Measurements from ENCODE around the gene TRMT2A.
A peak's percentile ranks its signal among the peaks of the same experiment; 100 is the strongest.

Gene TRMT2A

GRCh38 chr22:20089226-20089976 is 27.6 kb downstream of the TRMT2A start:
- ATAC-seq (replicated peaks) (no peak), DNase-seq (no peak)
- H3K4me3 Mint-ChIP-seq, result no peak overlapping the region
- no peak overlapping the region for H3K27ac Mint-ChIP-seq
- no peaks in the 10 kb centered on the region for H3K9me3 Mint-ChIP-seq
- H3K27me3 Mint-ChIP-seq, result no peaks in the 10 kb centered on the region
- H3K36me3 Mint-ChIP-seq, result peaks cover 52 to 73% of the 10 kb centered on the region in 2 donors
- peaks cover 5 to 10% of the 10 kb centered on the region in 2 donors for H3K4me1 Mint-ChIP-seq

DNA sequence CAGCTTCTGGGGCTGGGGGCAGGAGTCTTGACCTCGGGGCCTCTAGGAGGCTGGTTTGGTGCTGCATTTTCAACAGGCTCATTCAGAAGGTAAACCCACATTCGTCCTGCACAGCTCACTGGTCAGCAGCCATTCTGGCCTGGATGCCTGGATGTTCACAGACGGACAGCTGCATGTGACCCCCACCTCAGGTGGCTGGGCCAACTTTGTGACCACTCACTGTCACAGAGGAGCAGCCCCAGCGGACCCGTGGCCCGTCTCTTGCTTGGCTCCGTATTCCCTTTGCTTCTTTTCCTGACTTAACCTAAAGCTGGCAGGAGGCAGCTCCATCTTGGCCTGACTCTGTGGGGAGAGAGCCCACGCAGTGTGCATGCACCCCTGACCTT is 28.8 kb downstream of the TRMT2A start:
- H3K27ac Mint-ChIP-seq, result no peak overlapping the region
- no peaks in the 10 kb centered on the region for H3K27me3 Mint-ChIP-seq
- ATAC-seq (replicated peaks) (no peak), DNase-seq (no peak)
- H3K4me1 Mint-ChIP-seq, result peaks cover 17 to 19% of the 10 kb centered on the region in 2 donors
- no peaks in the 10 kb centered on the region for H3K9me3 Mint-ChIP-seq
- H3K4me3 Mint-ChIP-seq, result no peak overlapping the region
- peaks cover 48 to 65% of the 10 kb centered on the region in 2 donors for H3K36me3 Mint-ChIP-seq

GRCh38 chr22:20087319-20088262 is 29.4 kb downstream of the TRMT2A start:
- H3K4me1 Mint-ChIP-seq, result peaks cover 24% of the 10 kb centered on the region in 2 donors
- no peak for ATAC-seq (replicated peaks)

DNA sequence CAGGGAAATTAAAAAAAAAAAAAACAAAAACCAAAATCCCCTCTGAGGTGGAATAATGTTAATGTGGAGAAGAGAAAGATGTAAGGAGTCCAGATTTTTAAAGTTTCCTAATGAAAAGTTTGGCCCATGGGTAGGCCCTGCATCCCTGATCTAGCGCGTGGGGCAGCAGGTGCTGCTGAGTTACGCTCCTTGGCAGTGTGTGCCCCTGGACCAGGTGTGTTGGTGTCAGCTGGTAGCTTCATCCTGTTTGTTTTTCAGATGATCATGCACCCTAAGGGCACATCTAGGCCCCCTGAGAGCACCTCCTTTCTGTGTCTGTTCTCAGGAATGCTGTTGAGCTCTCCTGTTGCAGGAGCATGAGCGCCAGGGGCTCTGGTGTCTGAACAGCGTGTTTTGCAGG is 30.3 kb downstream of the TRMT2A start:
- DNase-seq (no peak), ATAC-seq (replicated peaks) (no peak)
- no peak overlapping the region for H3K4me3 Mint-ChIP-seq
- H3K9me3 Mint-ChIP-seq, result no peaks in the 10 kb centered on the region
- H3K4me1 Mint-ChIP-seq, result peaks cover 24 to 27% of the 10 kb centered on the region in 2 donors
- H3K36me3 Mint-ChIP-seq, result peaks cover 42 to 62% of the 10 kb centered on the region in 2 donors
- H3K27me3 Mint-ChIP-seq, result no peaks in the 10 kb centered on the region
- H3K27ac Mint-ChIP-seq, result no peak overlapping the region

More at GRCh38 chr22:20087319-20088262, 29.4 kb downstream of the TRMT2A start:
- Mint-ChIP-seq H3K4me3 (no peak overlapping the region), H3K27me3 (no peaks in the 10 kb centered on the region), H3K27ac (no peak overlapping the region), H3K9me3 (no peaks in the 10 kb centered on the region), H3K36me3 (peaks cover 48 to 70% of the 10 kb centered on the region in 2 donors)
- DNase-seq, result no peak

DNA sequence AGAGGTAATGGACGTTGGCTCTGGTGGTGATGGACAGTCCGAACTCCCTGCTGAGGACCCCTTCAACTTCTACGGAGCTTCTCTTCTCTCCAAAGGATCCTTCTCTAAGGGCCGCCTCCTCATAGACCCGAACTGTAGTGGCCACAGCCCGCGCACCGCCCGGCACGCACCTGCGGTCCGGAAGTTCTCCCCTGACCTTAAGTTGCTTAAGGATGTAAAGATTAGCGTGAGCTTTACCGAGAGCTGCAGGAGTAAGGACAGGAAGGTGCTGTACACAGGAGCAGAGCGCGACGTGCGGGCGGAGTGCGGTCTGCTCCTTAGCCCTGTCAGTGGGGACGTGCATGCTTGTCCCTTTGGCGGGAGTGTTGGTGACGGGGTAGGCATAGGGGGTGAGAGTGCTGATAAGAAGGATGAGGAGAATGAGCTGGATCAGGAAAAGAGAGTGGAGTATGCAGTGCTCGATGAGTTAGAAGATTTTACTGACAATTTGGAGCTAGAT is 30.9 kb downstream of the TRMT2A start:
- ATAC-seq (replicated peaks) (no peak), DNase-seq (no peak)
- Mint-ChIP-seq H3K27me3 (no peaks in the 10 kb centered on the region), H3K4me1 (peaks cover 30 to 33% of the 10 kb centered on the region in 2 donors), H3K9me3 (no peaks in the 10 kb centered on the region), H3K36me3 (peaks cover 38 to 60% of the 10 kb centered on the region in 2 donors), H3K4me3 (no peak overlapping the region), H3K27ac (no peak overlapping the region)

GRCh38 chr22:20085651-20086050 is 31.4 kb downstream of the TRMT2A start:
- Mint-ChIP-seq H3K27me3 (no peaks in the 10 kb centered on the region), H3K4me3 (no peak overlapping the region), H3K36me3 (peaks cover 34 to 55% of the 10 kb centered on the region in 2 donors), H3K27ac (no peak overlapping the region), H3K4me1 (peaks cover 33 to 38% of the 10 kb centered on the region in 2 donors), H3K9me3 (no peaks in the 10 kb centered on the region)
- DNase-seq, result no peak
- ATAC-seq (replicated peaks), result no peak

GRCh38 chr22:20084547-20085413 is 32.2 kb downstream of the TRMT2A start:
- ATAC-seq (replicated peaks), result no peak
- Mint-ChIP-seq H3K27ac (no peak overlapping the region), H3K4me1 (peaks cover 33 to 39% of the 10 kb centered on the region in 2 donors), H3K36me3 (peaks cover 25 to 46% of the 10 kb centered on the region in 2 donors), H3K27me3 (no peaks in the 10 kb centered on the region), H3K4me3 (no peak overlapping the region), H3K9me3 (no peaks in the 10 kb centered on the region)
- DNase-seq, result no peak

- H3K4me3 Mint-ChIP-seq, result no peak overlapping the region
- DNase-seq, result no peak
- no peak for ATAC-seq (replicated peaks)
- H3K4me1 Mint-ChIP-seq, result peaks cover 33 to 39% of the 10 kb centered on the region in 2 donors
- H3K27me3 Mint-ChIP-seq, result no peaks in the 10 kb centered on the region
- no peaks in the 10 kb centered on the region for H3K9me3 Mint-ChIP-seq
- H3K36me3 Mint-ChIP-seq, result peaks cover 24 to 40% of the 10 kb centered on the region in 2 donors
- no peak overlapping the region for H3K27ac Mint-ChIP-seq
Observed at GRCh38 chr22:20083891-20084546, 33.0 kb downstream of the TRMT2A start.

- peaks cover 33 to 39% of the 10 kb centered on the region in 2 donors for H3K4me1 Mint-ChIP-seq
- H3K9me3 Mint-ChIP-seq, result no peaks in the 10 kb centered on the region
- DNase-seq (no peak), ATAC-seq (replicated peaks) (no peak)
- no peak overlapping the region for H3K4me3 Mint-ChIP-seq
- no peaks in the 10 kb centered on the region for H3K27me3 Mint-ChIP-seq
- H3K36me3 Mint-ChIP-seq, result peaks cover 24 to 37% of the 10 kb centered on the region in 2 donors
- no peak overlapping the region for H3K27ac Mint-ChIP-seq
Observed at GRCh38 chr22:20083157-20083890, 33.7 kb downstream of the TRMT2A start.

DNA sequence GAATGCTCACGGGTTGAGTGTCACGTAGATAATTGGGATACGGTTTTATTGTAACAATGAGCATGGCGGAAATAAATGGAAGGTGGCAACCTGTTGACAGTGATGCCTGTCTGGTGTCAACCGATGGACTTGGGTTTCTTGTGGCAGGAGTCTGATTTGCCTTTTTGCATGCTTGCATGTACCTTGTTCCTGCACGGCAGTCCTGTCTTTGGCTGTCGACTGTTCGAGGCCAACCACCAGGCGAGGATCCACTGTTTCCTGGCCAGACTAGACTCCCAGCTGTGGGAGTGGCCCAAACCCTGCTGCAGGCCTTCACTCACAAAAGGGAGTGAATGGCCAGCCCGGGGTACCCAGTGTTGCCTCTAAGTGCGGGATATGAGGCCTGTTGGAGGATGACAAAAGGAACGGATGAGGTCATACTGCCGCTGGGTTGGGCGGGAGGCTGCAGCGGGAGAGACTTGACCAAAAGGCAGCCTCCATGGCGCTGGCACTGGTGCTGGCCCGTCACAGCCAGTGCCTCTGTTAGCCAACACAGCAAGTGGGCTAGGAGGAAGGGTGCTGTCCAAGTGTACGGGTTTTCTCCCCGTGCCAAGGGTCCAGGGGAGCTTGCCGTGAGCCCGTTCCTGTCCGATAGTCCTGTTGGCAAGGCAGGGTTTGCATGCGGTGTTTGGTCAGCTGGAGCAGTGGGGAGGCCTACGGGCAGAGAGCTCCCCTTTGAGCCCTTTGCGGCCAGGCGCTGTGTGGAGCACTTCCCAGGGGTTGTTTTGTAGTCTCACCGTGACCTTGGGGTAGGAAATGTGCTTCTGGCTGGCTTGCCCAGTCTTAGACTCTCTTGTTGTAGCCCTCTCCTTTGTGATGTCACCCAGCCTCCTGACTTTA is 36.0 kb downstream of the TRMT2A start:
- no peak for ATAC-seq (replicated peaks)
- DNase-seq, result no peak
- Mint-ChIP-seq H3K9me3 (no peaks in the 10 kb centered on the region), H3K27ac (peak overlapping the region; percentile 69), H3K27me3 (no peaks in the 10 kb centered on the region), H3K4me1 (peaks cover 25 to 39% of the 10 kb centered on the region in 2 donors), H3K4me3 (peak overlapping the region; percentile 85 to 86), H3K36me3 (peaks cover 6 to 17% of the 10 kb centered on the region in 2 donors)

DNA sequence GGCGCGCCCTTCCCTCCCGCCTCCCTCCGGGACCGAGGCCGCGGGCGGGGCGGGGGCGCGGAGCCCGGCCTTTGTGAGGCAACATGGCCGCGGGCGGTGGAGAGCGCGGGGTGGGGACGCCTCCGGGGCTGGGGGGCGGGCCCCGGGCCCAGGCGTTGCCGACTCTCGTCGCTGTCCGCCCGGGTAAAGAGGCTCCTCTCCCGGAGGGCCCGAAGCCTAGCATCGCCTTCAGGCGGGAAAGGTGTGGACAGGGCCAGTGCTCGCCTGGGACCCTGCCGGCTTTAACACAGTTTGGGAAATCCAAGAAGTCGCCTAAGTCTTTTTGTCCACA is 36.6 kb downstream of the TRMT2A start:
- Mint-ChIP-seq H3K27me3 (no peaks in the 10 kb centered on the region), H3K27ac (peak overlapping the region; percentile 69), H3K4me1 (peaks cover 25 to 39% of the 10 kb centered on the region in 2 donors), H3K4me3 (peak overlapping the region; percentile 85 to 86), H3K36me3 (peaks cover 3 to 11% of the 10 kb centered on the region in 2 donors), H3K9me3 (no peaks in the 10 kb centered on the region)
- peak; percentile 76 to 77 for ATAC-seq (replicated peaks)
- DNase-seq, result peak; percentile 44

GRCh38 chr22:20079745-20080444 is 37.1 kb downstream of the TRMT2A start, which contains the start of gene DGCR8:
Gene DGCR8 (plus strand): TSS chr22:20080241. CDS start chr22:20085964, 5,723 bp downstream.
- DNase-seq (peak; percentile 67), ATAC-seq (replicated peaks) (peak; percentile 90 to 93)
- Mint-ChIP-seq H3K27ac (peak within 1 kb of the TSS; percentile 69), H3K9me3 (no peaks in the 10 kb centered on the region), H3K4me1 (peaks cover 25 to 38% of the 10 kb centered on the region in 2 donors), H3K4me3 (peak within 1 kb of the TSS; percentile 86 to 87), H3K27me3 (no peaks in the 10 kb centered on the region), H3K36me3 (peaks cover 3 to 9% of the 10 kb centered on the region in 2 donors)
